HUES6 (cell line): ENCODE results near the gene ITGA11.
"Not testable (repeated sequence)": the region's sequence is repeated elsewhere in the genome, so short reads cannot be mapped to it uniquely, and the experiment has no call there.

ENCODE experiments used
- H3K27ac ChIP-seq: 2 replicates; pipeline ENCODE4 v1.7.0; 2013; ENCODE audit warnings: low read depth, mild to moderate bottlenecking, low read length, inconsistent platforms
- H3K27me3 ChIP-seq: 2 replicates; pipeline ENCODE4 v1.6.1; 2013; ENCODE audit warnings: low read length; ENCODE audit not compliant: control insufficient read depth, insufficient read depth
- H3K36me3 ChIP-seq: 2 replicates; pipeline ENCODE4 v1.6.1; 2013; ENCODE audit warnings: low read length; ENCODE audit not compliant: control insufficient read depth, insufficient read depth
- H3K4me1 ChIP-seq: 2 replicates; pipeline ENCODE4 v1.6.1; 2013; ENCODE audit warnings: low read length; ENCODE audit not compliant: control insufficient read depth, insufficient read depth
- H3K4me3 ChIP-seq: 2 replicates; pipeline ENCODE4 v1.5.1; 2013; ENCODE audit warnings: low read depth, low read length
- H3K9ac ChIP-seq: one replicate; pipeline ENCODE4 v1.6.1; 2013; ENCODE audit warnings: mild to moderate bottlenecking, low read length
- H3K9me3 ChIP-seq: 2 replicates; pipeline ENCODE4 v1.6.1; 2013; ENCODE audit warnings: low read depth, low read length; ENCODE audit not compliant: control insufficient read depth, insufficient read depth

Gene ITGA11

GRCh38 chr15:68424754-68425390, 7.1 kb downstream of the ITGA11 start:
- Histone ChIP-seq H3K27me3 (peaks cover 25% of the 10 kb centered on the region), H3K36me3 (no peaks in the 10 kb centered on the region), H3K27ac (no peak overlapping the region), H3K9me3 (no peaks in the 10 kb centered on the region), H3K9ac (no peak overlapping the region), H3K4me3 (no peak overlapping the region), H3K4me1 (peaks cover 20% of the 10 kb centered on the region)

DNA sequence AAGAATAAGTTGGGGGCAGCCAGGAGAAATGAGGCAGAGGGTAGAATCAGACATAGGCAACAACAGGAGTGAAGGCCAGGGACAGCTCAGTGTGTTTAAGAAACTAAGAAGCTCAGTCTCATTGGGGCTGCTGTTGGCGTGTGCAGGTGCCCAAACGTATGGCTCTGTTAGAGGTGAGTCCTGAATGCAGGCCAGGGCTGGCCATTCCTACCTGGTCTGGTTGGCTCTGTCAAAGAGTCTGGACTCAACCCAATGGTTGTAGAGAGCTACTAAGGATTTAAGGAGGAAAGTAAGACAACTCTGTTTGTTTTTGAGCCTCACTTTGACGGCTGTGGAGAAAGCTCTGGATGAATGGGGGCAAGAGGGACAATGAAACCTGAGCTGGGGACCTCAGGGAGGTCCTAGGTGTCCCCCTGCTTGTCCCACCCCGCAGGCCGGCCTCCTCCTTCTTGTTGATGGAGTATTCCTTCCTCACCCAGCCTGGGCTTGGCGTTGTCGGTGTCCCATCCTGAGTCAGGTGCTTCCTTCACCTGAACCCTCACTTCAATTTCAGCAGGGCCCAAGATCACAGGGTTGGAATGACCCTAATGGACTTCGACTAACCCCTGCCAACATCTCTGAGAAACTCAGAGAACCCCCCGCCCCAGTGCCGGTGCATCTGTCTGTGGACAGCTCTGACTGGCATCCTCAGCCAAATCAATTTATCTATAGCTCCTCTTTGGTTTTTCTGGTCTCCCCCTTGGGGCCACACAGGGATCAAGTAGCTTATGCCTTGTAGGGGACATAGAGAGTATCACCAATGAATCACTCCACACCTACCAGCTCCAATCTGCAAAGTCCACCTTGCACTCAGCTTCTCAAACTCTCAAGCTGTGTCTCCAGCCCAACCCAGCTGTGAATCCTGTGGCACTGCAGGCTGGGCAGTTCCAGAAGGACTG, 8.3 kb downstream of the ITGA11 start:
- Histone ChIP-seq H3K9me3 (no peaks in the 10 kb centered on the region), H3K36me3 (no peaks in the 10 kb centered on the region), H3K4me1 (peaks cover 26% of the 10 kb centered on the region), H3K9ac (no peak overlapping the region), H3K27ac (no peak overlapping the region), H3K4me3 (no peak overlapping the region), H3K27me3 (peaks cover 13% of the 10 kb centered on the region)

- not testable (repeated sequence) for H3K36me3 ChIP-seq, H3K4me3 ChIP-seq
Observed at GRCh38 chr15:68422403-68423145, 9.4 kb downstream of the ITGA11 start.

GRCh38 chr15:68421798-68422402, 10.1 kb downstream of the ITGA11 start:
- Histone ChIP-seq H3K4me1 (peaks cover 28% of the 10 kb centered on the region), H3K36me3 (no peaks in the 10 kb centered on the region), H3K27ac (no peak overlapping the region), H3K27me3 (peaks cover 2% of the 10 kb centered on the region), H3K4me3 (no peak overlapping the region), H3K9ac (no peak overlapping the region), H3K9me3 (no peaks in the 10 kb centered on the region)

More at GRCh38 chr15:68422403-68423145, 9.4 kb downstream of the ITGA11 start:
- not testable (repeated sequence) for H3K27ac ChIP-seq, H3K9me3 ChIP-seq, H3K9ac ChIP-seq, H3K27me3 ChIP-seq
- H3K4me1 ChIP-seq, result peaks cover 28% of the 10 kb centered on the region

- Histone ChIP-seq H3K9me3 (no peaks in the 10 kb centered on the region), H3K4me1 (peaks cover 28% of the 10 kb centered on the region), H3K36me3 (no peaks in the 10 kb centered on the region), H3K27ac (no peak overlapping the region), H3K4me3 (no peak overlapping the region), H3K27me3 (peaks cover 2% of the 10 kb centered on the region), H3K9ac (no peak overlapping the region)
Observed at GRCh38 chr15:68421115-68421551, 10.8 kb downstream of the ITGA11 start.

- H3K27ac ChIP-seq, result no peak overlapping the region
- H3K4me1 ChIP-seq, result peaks cover 28% of the 10 kb centered on the region
- no peak overlapping the region for H3K9ac ChIP-seq
- no peaks in the 10 kb centered on the region for H3K9me3 ChIP-seq
- H3K36me3 ChIP-seq, result no peaks in the 10 kb centered on the region
- H3K27me3 ChIP-seq, result peaks cover 2% of the 10 kb centered on the region
- H3K4me3 ChIP-seq, result no peak overlapping the region
Observed at GRCh38 chr15:68420186-68420684, 11.7 kb downstream of the ITGA11 start.

DNA sequence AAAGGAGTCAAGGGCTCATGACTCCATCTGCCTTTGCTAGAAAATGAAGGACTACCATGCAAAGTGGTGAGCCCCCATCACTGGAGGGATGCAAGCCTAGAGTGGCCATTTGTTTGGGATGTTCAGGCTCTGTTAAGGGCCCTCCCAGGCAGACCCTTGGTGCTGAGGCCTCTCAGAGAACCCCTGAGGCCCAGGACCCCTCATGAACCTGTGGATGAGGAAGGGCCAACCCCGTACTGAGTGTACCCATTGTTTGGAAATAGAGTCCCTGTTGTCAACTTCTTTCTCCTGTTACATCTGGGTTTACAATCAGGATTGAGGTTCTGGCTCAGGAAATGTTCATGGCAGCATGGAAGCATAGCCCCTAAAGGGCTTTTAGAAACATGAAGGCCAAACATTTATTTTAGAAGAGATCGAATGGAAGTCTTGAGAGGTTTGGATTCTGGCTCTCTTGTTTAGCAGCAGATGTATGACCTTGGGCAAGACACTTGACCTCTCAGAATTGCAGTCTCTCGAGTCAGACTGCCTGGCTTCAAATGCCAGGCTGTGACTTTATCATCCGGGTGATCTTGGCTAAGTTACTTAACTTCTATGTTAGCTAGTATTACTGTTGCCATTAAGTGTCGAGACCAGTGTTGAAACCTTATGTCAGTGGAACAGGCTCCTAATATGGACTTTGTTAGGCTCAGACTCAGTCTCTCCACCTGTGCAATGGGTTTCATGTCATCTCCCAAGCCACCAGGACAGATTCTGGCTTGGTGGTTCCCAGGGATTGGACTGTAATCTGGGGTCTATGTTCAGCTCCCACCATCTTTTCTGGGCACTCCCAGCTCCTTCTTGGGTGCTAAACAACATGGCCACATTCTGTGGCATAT, 12.4 kb downstream of the ITGA11 start:
- H3K36me3 ChIP-seq, result no peaks in the 10 kb centered on the region
- no peak overlapping the region for H3K9ac ChIP-seq
- no peak overlapping the region for H3K27ac ChIP-seq
- H3K9me3 ChIP-seq, result no peaks in the 10 kb centered on the region
- peaks cover 2% of the 10 kb centered on the region for H3K27me3 ChIP-seq
- H3K4me1 ChIP-seq, result peaks cover 28% of the 10 kb centered on the region
- H3K4me3 ChIP-seq, result no peak overlapping the region

GRCh38 chr15:68418611-68419161, 13.3 kb downstream of the ITGA11 start:
- Histone ChIP-seq H3K9ac (no peak overlapping the region), H3K9me3 (no peaks in the 10 kb centered on the region), H3K4me3 (no peak overlapping the region), H3K4me1 (peaks cover 28% of the 10 kb centered on the region), H3K36me3 (no peaks in the 10 kb centered on the region), H3K27me3 (peaks cover 2% of the 10 kb centered on the region), H3K27ac (no peak overlapping the region)

DNA sequence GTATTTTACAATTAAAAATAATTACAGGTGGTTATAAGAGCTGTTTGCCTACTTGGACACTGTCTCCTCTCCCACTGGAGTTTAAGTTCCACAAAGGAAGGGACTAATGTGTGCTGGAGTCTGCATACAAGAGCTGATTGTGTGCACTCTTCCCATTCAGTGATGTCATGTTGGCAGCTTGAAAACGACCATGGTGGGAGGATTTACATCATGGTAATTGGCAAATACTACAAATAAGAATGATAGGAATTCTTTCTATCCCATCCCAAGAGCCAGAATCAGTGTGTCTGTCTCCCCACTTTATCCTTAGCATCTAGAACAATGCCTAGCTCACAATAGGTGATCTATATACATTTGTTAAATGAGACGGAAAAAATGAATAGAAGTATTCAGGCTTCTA, 14.1 kb downstream of the ITGA11 start:
- Histone ChIP-seq H3K36me3 (no peaks in the 10 kb centered on the region), H3K9ac (no peak overlapping the region), H3K4me3 (no peak overlapping the region), H3K4me1 (peaks cover 28% of the 10 kb centered on the region), H3K27me3 (no peaks in the 10 kb centered on the region; the same call in 1 of the 2 replicates), H3K27ac (no peak overlapping the region), H3K9me3 (no peaks in the 10 kb centered on the region)
